Calu3 (cell line): ENCODE results near the gene SPATS2. TPM values are rescaled to one million over a fixed set of nuclear protein-coding genes. Genes with fewer than 3 reads are reported as not detected.

Source experiments
- BruUV-seq: library from RNA; stranded (reverse); fragments of 400-500 nt; replicated peaks from 2 replicates; lab custom pipeline; 2021; lab: Mats Ljungman, UMichigan
- CTCF ChIA-PET: fragments of 300-600 bp; sonication (Branson Sonifier 250); formaldehyde crosslinking; loops from one replicate; lab custom pipeline; 2022; ENCODE audit warnings: antibody characterized with exemption; lab: Charles Lee
- DNase-seq: peaks from one replicate; pipeline ENCODE4 v3.0.0; 2022
- H3K27ac Mint-ChIP-seq: one replicate; pipeline ENCODE4 v1.8.0; 2022; ENCODE audit warnings: mixed read lengths; ENCODE audit not compliant: unreplicated experiment
- H3K27me3 Mint-ChIP-seq: one replicate; pipeline ENCODE4 v1.8.0; 2022; ENCODE audit warnings: mixed read lengths; ENCODE audit not compliant: unreplicated experiment
- H3K36me3 Mint-ChIP-seq: one replicate; pipeline ENCODE4 v1.8.0; 2022; ENCODE audit warnings: mild to moderate bottlenecking, moderate library complexity, mixed read lengths; ENCODE audit not compliant: insufficient read depth, unreplicated experiment
- H3K4me1 Mint-ChIP-seq: one replicate; pipeline ENCODE4 v1.8.0; 2022; ENCODE audit warnings: mild to moderate bottlenecking, low read depth, mixed read lengths; ENCODE audit not compliant: unreplicated experiment
- H3K4me3 Mint-ChIP-seq: one replicate; pipeline ENCODE4 v1.8.0; 2022; ENCODE audit warnings: mild to moderate bottlenecking, low read depth, moderate library complexity, mixed read lengths; ENCODE audit not compliant: unreplicated experiment
- H3K9me3 Mint-ChIP-seq: one replicate; pipeline ENCODE4 v1.8.0; 2022; ENCODE audit warnings: low read depth, mixed read lengths; ENCODE audit not compliant: unreplicated experiment
- CTCF ChIP-seq: fragments of 200-600 bp; IDR thresholded peaks from one replicate; pipeline ENCODE4 v1.8.0; 2022; ENCODE audit warnings: antibody characterized with exemption; ENCODE audit not compliant: unreplicated experiment
- intact Hi-C: fragments of 100-400 bp; cut with micrococcal nuclease; formaldehyde crosslinking; loops from one replicate; pipeline ENCODE4 v1.10.0; 2022; ENCODE audit not compliant: unreplicated experiment
- total RNA-seq: library from RNA; stranded (reverse); gene quantifications from 2 replicates; pipeline ENCODE4 v1.2.3, GENCODE V29; 2022

The SPATS2 gene
- total RNA-seq, 1 experiment from 2014 or later: 23.2 TPM

GRCh38 chr12:49347311-49348193 lies 19.7 kb upstream of the SPATS2 start:
- H3K27me3 Mint-ChIP-seq: peaks cover 43% of the 10 kb centered on the region
- peak; percentile 86 for TF ChIP-seq CTCF
- H3K36me3 Mint-ChIP-seq: peaks cover 20% of the 10 kb centered on the region
- no TSS peak for BruUV-seq
- H3K9me3 Mint-ChIP-seq: no peaks in the 10 kb centered on the region
- intact Hi-C loops: no loop called here
- DNase-seq: peak; percentile 89
- CTCF ChIA-PET: interaction anchor here (0.6 to 2.0 kb wide), 16 partner anchors 11 to 233 kb away, joined by 3 to 17 read pairs (median 6); partner anchors contain the start of genes C1QL4, SPATS2 and TROAP
- peak overlapping the region; percentile 69 for H3K27ac Mint-ChIP-seq
- H3K4me1 Mint-ChIP-seq: peaks cover 24% of the 10 kb centered on the region
- peak overlapping the region; percentile 72 for H3K4me3 Mint-ChIP-seq

GRCh38 chr12:49348781-49349180 lies 18.5 kb upstream of the SPATS2 start:
- no peak for TF ChIP-seq CTCF

GRCh38 chr12:49349266-49349665 lies 18.0 kb upstream of the SPATS2 start:
- no peaks in the 10 kb centered on the region for H3K9me3 Mint-ChIP-seq
- H3K36me3 Mint-ChIP-seq: peaks cover 20% of the 10 kb centered on the region
- H3K27me3 Mint-ChIP-seq: peaks cover 26% of the 10 kb centered on the region
- no peak overlapping the region for H3K4me3 Mint-ChIP-seq
- H3K27ac Mint-ChIP-seq: no peak overlapping the region
- BruUV-seq: no TSS peak
- DNase-seq: no peak
- intact Hi-C loops: no loop called here
- TF ChIP-seq CTCF: no peak
- CTCF ChIA-PET: no interaction called here
- peaks cover 16% of the 10 kb centered on the region for H3K4me1 Mint-ChIP-seq

More at GRCh38 chr12:49348781-49349180, 18.5 kb upstream of the SPATS2 start:
- DNase-seq: no peak
- H3K27ac Mint-ChIP-seq: no peak overlapping the region
- peaks cover 16% of the 10 kb centered on the region for H3K4me1 Mint-ChIP-seq
- no TSS peak for BruUV-seq
- no peaks in the 10 kb centered on the region for H3K9me3 Mint-ChIP-seq
- H3K36me3 Mint-ChIP-seq: peaks cover 20% of the 10 kb centered on the region
- H3K27me3 Mint-ChIP-seq: peaks cover 31% of the 10 kb centered on the region
- intact Hi-C loops: no loop called here
- CTCF ChIA-PET: no interaction called here
- peak overlapping the region; percentile 72 for H3K4me3 Mint-ChIP-seq

GRCh38 chr12:49352351-49352750 lies 14.9 kb upstream of the SPATS2 start:
- H3K4me1 Mint-ChIP-seq: peaks cover 9% of the 10 kb centered on the region
- H3K36me3 Mint-ChIP-seq: peaks cover 8% of the 10 kb centered on the region
- H3K4me3 Mint-ChIP-seq: no peak overlapping the region
- intact Hi-C loops: no loop called here
- peaks cover under 1% of the 10 kb centered on the region for H3K27me3 Mint-ChIP-seq
- no peak for TF ChIP-seq CTCF
- no peak for DNase-seq
- no peaks in the 10 kb centered on the region for H3K9me3 Mint-ChIP-seq
- no TSS peak for BruUV-seq
- CTCF ChIA-PET: no interaction called here
- H3K27ac Mint-ChIP-seq: no peak overlapping the region
